ENCODE measurements around the gene CDK2AP2.

- TF ChIP-seq CTCF (IDR thresholded peaks at IDR 0.05; ENCODE audit: low read depth, low read length, poor library complexity, severe bottlenecking), result no peak
- no peak for TF ChIP-seq EZH2phosphoT487 (IDR thresholded peaks at IDR 0.05; ENCODE audit: borderline replicate concordance, low read length)
These were observed 609 bp downstream of the CDK2AP2 start for GRCh38 chr11:67507242-67507863.
